ENCODE results near the gene ADGRG3. TPM values are rescaled to one million over a fixed set of nuclear protein-coding genes. Genes with fewer than 3 reads are reported as not detected.

ADGRG3 gene
- total and polyA plus RNA-seq, 10 of the 15 experiments (the other 5 are each of a cell fraction or from before 2014, with no cell fraction given): 0.10 to 0.11 (median 0.10) TPM; not detected in 7

- ATAC-seq (no peak; the same call in 2 of the 3 replicates), DNase-seq (ENCODE audit: low read depth, low spot score) (no peak), FAIRE-seq (no peak)
- Histone ChIP-seq H3K79me2 (ENCODE audit: control insufficient read depth, insufficient read depth, low read length) (no peaks in the 10 kb centered on the region), H3K4me1 (ENCODE audit: control insufficient read depth, insufficient read depth, low read length) (no peaks in the 10 kb centered on the region), H3K9ac (ENCODE audit: control insufficient read depth, insufficient read depth, low read length) (no peak overlapping the region), H3K27ac (ENCODE audit: control insufficient read depth, insufficient read depth) (no peak overlapping the region), H4K20me1 (ENCODE audit: control insufficient read depth, insufficient read depth) (no peaks in the 10 kb centered on the region), H3K9me3 (replicated peaks; ENCODE audit: control insufficient read depth, insufficient read depth, low read length) (no peaks in the 10 kb centered on the region), H3K4me2 (ENCODE audit: control insufficient read depth, insufficient read depth) (no peak overlapping the region), H3K4me3 (no peak overlapping the region), H3K27me3 (replicated peaks in 1 of 2; ENCODE audit: control insufficient read depth in 2 of 2, insufficient read depth in 2 of 2, low read length in 1 of 2) (no peaks in the 10 kb centered on the region; a peak in 1 of 4 replicates), H2AFZ (ENCODE audit: control insufficient read depth, low read depth, low read length) (no peak overlapping the region), H3K36me3 (ENCODE audit: control insufficient read depth in 2 of 2, insufficient read depth in 2 of 2, low read length in 1 of 2) (no peaks in the 10 kb centered on the region)
- POLR2A ChIA-PET: no interaction called here
- BruUV-seq (replicated peaks): no TSS peak
- in situ Hi-C loops (cut with MboI): no loop called here
- RAD21 ChIA-PET (ENCODE audit: unreplicated experiment): no interaction called here
- CTCF ChIA-PET: no interaction called here
- intact Hi-C loops (cut with micrococcal nuclease; ENCODE audit: unreplicated experiment): no loop called here
- WGBS (ENCODE audit: insufficient coverage, insufficient replicate concordance, low lambda C conversion rate, missing lambda C conversion rate): 10% methylated on average over 11 of the region's 11 CpGs
- SMC1A ChIA-PET (ENCODE audit: uncharacterized antibody, unreplicated experiment): no interaction called here
- TF ChIP-seq NR2C1 (IDR thresholded peaks at IDR 0.05): no peak
- peak; percentile 26; the same call in 1 of the 2 replicates for TF ChIP-seq RAD21 (IDR thresholded peaks at IDR 0.05; ENCODE audit: insufficient read depth, low read depth, low read length)
Measured at GRCh38 chr16:57660715-57661463, 7.2 kb upstream of the ADGRG3 start.

GRCh38 chr16:57661510-57661909 lies 6.6 kb upstream of the ADGRG3 start:
- Histone ChIP-seq H3K79me2 (ENCODE audit: control insufficient read depth, insufficient read depth, low read length) (no peaks in the 10 kb centered on the region), H3K9me3 (replicated peaks; ENCODE audit: control insufficient read depth, insufficient read depth, low read length) (no peaks in the 10 kb centered on the region), H3K9ac (ENCODE audit: control insufficient read depth, insufficient read depth, low read length) (no peak overlapping the region), H3K4me2 (ENCODE audit: control insufficient read depth, insufficient read depth) (no peak overlapping the region), H3K4me3 (no peak overlapping the region), H3K27ac (ENCODE audit: control insufficient read depth, insufficient read depth) (no peak overlapping the region), H4K20me1 (ENCODE audit: control insufficient read depth, insufficient read depth) (no peaks in the 10 kb centered on the region), H2AFZ (ENCODE audit: control insufficient read depth, low read depth, low read length) (no peak overlapping the region), H3K4me1 (ENCODE audit: control insufficient read depth, insufficient read depth, low read length) (no peaks in the 10 kb centered on the region), H3K36me3 (ENCODE audit: control insufficient read depth in 2 of 2, insufficient read depth in 2 of 2, low read length in 1 of 2) (no peaks in the 10 kb centered on the region), H3K27me3 (replicated peaks in 1 of 2; ENCODE audit: control insufficient read depth in 2 of 2, insufficient read depth in 2 of 2, low read length in 1 of 2) (no peaks in the 10 kb centered on the region; a peak in 1 of 4 replicates)
- no TSS peak for BruUV-seq (replicated peaks)
- SMC1A ChIA-PET (ENCODE audit: uncharacterized antibody, unreplicated experiment): no interaction called here
- no peak for FAIRE-seq
- no peak for DNase-seq (ENCODE audit: low read depth, low spot score)
- RAD21 ChIA-PET (ENCODE audit: unreplicated experiment): no interaction called here
- CTCF ChIA-PET: no interaction called here
- WGBS (ENCODE audit: insufficient coverage, insufficient replicate concordance, low lambda C conversion rate, missing lambda C conversion rate): 44% methylated on average over 7 of the region's 7 CpGs
- POLR2A ChIA-PET: no interaction called here
- in situ Hi-C loops (cut with MboI) (no loop called here), intact Hi-C loops (cut with micrococcal nuclease; ENCODE audit: unreplicated experiment) (no loop called here)
- TF ChIP-seq SP1 (IDR thresholded peaks at IDR 0.05; ENCODE audit: low read depth, low read length) (no peak), ZNF622 (IDR thresholded peaks at IDR 0.05) (no peak), BRCA1 (IDR thresholded peaks at IDR 0.05; ENCODE audit: low read depth, low read length) (no peak), MTA2 (IDR thresholded peaks at IDR 0.05; ENCODE audit: low read depth) (no peak), SREBF2 (IDR thresholded peaks at IDR 0.05; ENCODE audit: low read length) (no peak), NFXL1 (IDR thresholded peaks at IDR 0.05; ENCODE audit: borderline replicate concordance) (no peak), REST (IDR thresholded peaks at IDR 0.05; ENCODE audit: low read depth, low read length) (no peak), BMI1 (IDR thresholded peaks at IDR 0.05; ENCODE audit: borderline replicate concordance) (no peak), MYC (IDR thresholded peaks at IDR 0.05; ENCODE audit: insufficient read depth, insufficient read length, insufficient replicate concordance, low read length, severe bottlenecking) (no peak), NR2C1 (IDR thresholded peaks at IDR 0.05) (no peak), EP300 (IDR thresholded peaks at IDR 0.05; ENCODE audit: borderline replicate concordance in 1 of 2, control insufficient read depth in 1 of 2, low read depth in 2 of 2, low read length in 2 of 2) (no peak)
- no peak for ATAC-seq
